SK-N-MC (cell line): ENCODE measurements around the gene XRRA1.

Experiments used
- EZH2 ChIP-seq: fragments of 200-600 bp; sonication (generic); IDR thresholded peaks from one replicate; pipeline ENCODE4 v1.6.1; 2017; ENCODE audit warnings: antibody characterized with exemption
- FOXP2 ChIP-seq: optimal IDR thresholded peaks from 2 replicates; pipeline ENCODE3; 2011; ENCODE audit warnings: mild to moderate bottlenecking, moderate library complexity; ENCODE audit not compliant: insufficient read depth; ENCODE audit errors: extremely low read length, control extremely low read depth
- POLR2AphosphoS5 ChIP-seq: IDR thresholded peaks from 2 replicates; pipeline ENCODE4 v1.6.1; 2012; ENCODE audit warnings: mild to moderate bottlenecking, low read depth, low read length, borderline replicate concordance

- no peak for TF ChIP-seq EZH2
- TF ChIP-seq POLR2AphosphoS5, result no peak
- no peak for TF ChIP-seq FOXP2
These were observed 17.8 kb upstream of the XRRA1 start for GRCh38 chr11:74966651-74967050.
